ENCODE data around the gene SETDB2.

The SETDB2 gene

DNA sequence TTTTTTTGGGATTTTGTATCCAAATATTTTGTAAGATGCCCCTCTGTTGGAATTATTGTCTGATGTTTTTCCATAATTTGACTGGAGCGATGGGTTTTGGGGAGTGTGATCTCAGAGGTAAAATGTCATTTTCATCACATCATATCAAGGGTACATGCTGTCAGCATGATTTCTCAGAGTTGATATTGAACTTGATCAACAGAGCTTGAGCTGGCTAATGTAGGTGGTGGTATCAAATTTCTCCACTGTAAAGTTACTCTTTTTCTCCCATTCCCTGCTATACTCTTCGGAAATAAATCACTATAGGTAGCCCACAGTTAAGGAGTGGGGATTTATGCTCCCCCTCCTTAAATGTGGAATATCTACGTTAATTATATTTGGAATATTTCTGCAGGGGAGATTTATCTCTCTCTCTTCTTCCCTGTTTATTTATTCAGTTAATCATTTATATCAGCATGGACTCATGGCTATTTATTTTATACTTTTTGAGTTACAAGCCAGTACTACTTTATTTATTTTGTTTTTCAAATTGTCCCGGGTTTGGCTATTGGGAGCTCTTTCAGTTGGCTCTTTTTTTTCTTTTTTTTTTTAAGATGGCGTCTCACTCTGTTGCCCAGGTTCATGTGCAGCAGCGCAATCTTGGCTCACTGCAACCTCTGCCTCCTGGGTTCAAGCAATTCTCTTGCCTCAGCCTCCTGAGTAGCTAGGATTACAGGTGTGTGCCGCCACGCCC, 8.8 kb downstream of the SETDB2 start:
- no peak for DNase-seq (ENCODE audit: low read depth)
- TF ChIP-seq, protein P1, sequence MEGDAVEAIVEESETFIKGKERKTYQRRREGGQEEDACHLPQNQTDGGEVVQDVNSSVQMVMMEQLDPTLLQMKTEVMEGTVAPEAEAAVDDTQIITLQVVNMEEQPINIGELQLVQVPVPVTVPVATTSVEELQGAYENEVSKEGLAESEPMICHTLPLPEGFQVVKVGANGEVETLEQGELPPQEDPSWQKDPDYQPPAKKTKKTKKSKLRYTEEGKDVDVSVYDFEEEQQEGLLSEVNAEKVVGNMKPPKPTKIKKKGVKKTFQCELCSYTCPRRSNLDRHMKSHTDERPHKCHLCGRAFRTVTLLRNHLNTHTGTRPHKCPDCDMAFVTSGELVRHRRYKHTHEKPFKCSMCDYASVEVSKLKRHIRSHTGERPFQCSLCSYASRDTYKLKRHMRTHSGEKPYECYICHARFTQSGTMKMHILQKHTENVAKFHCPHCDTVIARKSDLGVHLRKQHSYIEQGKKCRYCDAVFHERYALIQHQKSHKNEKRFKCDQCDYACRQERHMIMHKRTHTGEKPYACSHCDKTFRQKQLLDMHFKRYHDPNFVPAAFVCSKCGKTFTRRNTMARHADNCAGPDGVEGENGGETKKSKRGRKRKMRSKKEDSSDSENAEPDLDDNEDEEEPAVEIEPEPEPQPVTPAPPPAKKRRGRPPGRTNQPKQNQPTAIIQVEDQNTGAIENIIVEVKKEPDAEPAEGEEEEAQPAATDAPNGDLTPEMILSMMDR (IDR thresholded peaks at IDR 0.05; ENCODE audit: insufficient read depth, low read depth, low read length, missing control alignments) = no peak

DNA sequence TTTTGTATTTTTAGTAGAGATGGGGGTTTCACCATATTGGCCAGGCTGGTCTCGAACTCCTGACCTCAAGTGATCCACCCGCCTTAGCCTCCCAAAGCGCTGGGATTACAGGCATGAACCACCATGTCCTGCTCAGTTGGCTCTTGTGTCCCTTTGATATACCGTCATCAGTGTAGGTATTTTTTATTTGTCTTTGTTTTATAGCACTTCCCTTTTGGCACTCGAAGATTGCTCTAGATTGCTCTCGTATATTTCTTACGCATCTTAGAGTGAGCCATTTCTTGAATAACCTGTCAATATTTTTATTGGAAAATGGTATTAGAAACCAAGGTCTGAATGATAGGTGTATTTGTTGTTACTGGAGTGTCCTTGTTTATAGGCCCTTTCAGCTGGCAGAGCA, 9.4 kb downstream of the SETDB2 start:
- TF ChIP-seq, protein P1 (IDR thresholded peaks at IDR 0.05; ENCODE audit: insufficient read depth, low read depth, low read length, missing control alignments) = no peak
- H3K4me3 ChIP-seq (ENCODE audit: low read length) = no peak overlapping the region
- no peak for DNase-seq (ENCODE audit: low read depth)

More for the DNA sequence above, 8.8 kb downstream of the SETDB2 start:
- H3K4me3 ChIP-seq (ENCODE audit: low read length) = no peak overlapping the region

DNA sequence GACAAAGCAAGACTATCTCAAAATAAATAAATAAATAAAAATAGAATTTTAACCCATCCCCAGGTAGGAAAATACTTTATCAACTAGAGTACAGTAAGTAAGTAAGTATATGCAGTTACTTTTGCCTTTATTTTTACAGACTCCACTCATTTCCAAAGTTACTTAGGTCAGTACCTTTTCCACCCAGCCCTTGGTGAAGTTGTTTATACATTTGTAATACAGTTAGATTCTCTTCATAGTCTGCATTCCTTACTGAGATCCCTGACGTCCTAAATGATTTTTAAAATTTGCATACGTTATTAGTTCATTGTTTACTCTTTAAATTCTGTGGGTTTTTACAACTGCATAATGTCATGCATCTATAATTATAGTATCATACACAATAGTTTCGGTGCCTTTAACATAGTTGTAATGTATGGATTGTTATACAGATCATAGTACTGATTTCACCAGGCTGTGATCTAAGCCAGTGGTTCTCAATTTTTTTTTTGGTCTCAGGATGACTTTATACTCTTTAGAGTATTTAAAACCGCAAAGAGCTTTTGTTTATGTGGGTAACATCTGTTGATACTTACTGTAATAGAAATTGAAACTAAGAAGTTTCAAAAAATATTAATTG, 10.4 kb downstream of the SETDB2 start:
- TF ChIP-seq, protein P1 (IDR thresholded peaks at IDR 0.05; ENCODE audit: insufficient read depth, low read depth, low read length, missing control alignments) = no peak
- no peak overlapping the region for H3K4me3 ChIP-seq (ENCODE audit: low read length)
- DNase-seq (ENCODE audit: low read depth) = no peak

DNA sequence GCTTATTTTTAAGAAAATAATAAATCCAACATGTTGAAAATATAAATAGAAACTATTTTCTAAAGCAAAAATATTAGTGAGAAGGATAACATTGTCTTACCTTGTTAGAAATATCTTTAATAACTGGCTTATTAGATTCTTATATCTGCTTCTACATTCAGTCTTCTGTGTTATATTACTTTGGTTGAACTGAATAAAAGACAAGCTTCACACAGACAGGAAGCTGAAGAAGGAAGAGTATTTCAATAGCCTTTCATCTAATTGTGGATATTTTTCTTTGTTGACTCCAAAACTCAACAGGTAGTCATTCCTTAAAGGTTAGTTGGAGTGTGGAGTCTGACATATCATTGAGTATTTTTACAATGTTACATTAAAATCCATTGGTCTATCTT, 10.9 kb downstream of the SETDB2 start:
- TF ChIP-seq, protein P1 (IDR thresholded peaks at IDR 0.05; ENCODE audit: insufficient read depth, low read depth, low read length, missing control alignments) = no peak
- no peak for DNase-seq (ENCODE audit: low read depth)
- H3K4me3 ChIP-seq (ENCODE audit: low read length) = no peak overlapping the region

DNA sequence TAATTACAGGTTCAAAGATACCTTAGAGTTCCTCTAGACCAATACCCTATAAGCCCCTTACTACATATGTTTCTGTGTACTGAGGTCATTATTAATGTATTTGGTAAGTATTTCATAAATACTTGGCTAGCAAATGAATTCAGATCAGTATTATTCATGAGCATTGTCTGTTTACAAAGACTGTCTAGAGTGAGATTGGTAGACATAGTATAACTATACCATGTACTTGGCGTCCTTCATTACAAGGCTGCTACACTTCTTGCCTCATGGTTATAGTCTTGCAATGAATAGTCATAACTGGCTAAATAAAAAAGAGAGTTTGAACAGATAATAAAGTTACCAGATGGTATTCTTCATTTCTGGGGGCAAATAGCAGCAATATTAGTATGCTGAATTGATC, 12.1 kb downstream of the SETDB2 start:
- TF ChIP-seq, protein P1 (IDR thresholded peaks at IDR 0.05; ENCODE audit: insufficient read depth, low read depth, low read length, missing control alignments) = no peak
- no peak for DNase-seq (ENCODE audit: low read depth)
- H3K4me3 ChIP-seq (ENCODE audit: low read length) = no peak overlapping the region

DNA sequence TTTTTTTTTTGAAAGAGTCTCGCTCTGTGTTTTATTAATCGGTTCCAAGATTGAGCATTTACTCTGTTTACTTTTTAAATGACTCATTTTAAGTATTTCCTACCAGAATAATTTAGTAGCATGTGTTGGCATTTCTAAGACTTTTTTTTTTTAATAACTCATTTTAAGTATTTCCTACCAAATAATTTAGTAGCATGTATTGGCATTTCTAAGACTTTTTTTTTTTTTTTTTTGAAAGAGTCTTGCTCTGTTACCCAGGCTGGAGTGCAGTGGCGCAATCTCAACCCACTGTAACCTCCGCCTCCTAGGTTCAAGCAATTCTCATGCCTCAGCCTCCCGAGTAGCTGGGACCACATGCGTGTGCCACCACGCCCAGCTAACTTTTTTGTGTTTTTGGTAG, 13.1 kb downstream of the SETDB2 start:
- TF ChIP-seq, protein P1 (IDR thresholded peaks at IDR 0.05; ENCODE audit: insufficient read depth, low read depth, low read length, missing control alignments) = no peak
- no peak overlapping the region for H3K4me3 ChIP-seq (ENCODE audit: low read length)
- no peak for DNase-seq (ENCODE audit: low read depth)

DNA sequence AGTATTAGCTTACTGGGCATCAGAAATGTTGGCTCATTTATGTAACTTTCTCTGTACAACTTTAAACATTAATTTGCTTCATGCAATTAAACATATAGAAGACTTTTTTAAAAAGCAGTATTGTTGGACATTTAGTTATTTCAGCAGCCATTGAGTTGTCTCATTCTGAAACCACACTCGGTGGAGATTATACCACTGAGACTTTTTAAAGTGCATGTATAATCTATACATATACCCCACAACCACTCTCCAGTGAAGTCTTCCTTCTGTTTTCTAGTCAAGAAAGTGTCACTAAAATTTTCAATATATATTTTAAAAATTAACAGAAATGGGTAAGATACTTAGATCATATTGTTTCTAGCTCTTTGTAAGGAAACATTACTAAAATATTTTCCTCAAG, 15.5 kb downstream of the SETDB2 start:
- no peak for DNase-seq (ENCODE audit: low read depth)
- H3K4me3 ChIP-seq (ENCODE audit: low read length) = no peak overlapping the region
- TF ChIP-seq, protein P1 (IDR thresholded peaks at IDR 0.05; ENCODE audit: insufficient read depth, low read depth, low read length, missing control alignments) = no peak
